ENCODE measurements around the gene UBR1.

- TF ChIP-seq EZH2 (IDR thresholded peaks at IDR 0.05; ENCODE audit: low read depth, unreplicated experiment) (no peak), POLR2AphosphoS5 (IDR thresholded peaks at IDR 0.05; ENCODE audit: low read depth) (no peak)
Measured at GRCh38 chr15:42996871-42997270, 109.0 kb downstream of the UBR1 start.
